Skeletal muscle tissue (tissue), 4 donors: ENCODE data around the gene TAL1. TPM values are rescaled to one million over a fixed set of nuclear protein-coding genes. Genes with fewer than 3 reads are reported as not detected.

Source experiments
- H3K27ac ChIP-seq: one replicate; pipeline ENCODE4 v1.7.0; 2013; ENCODE audit warnings: mild to moderate bottlenecking, low read depth, low read length, inconsistent platforms
- H3K27me3 ChIP-seq, 3 donors: one replicate each; pipeline ENCODE4 v1.7.0; 2013; ENCODE audit warnings: low read length in 3 of 3; ENCODE audit not compliant: control insufficient read depth in 3 of 3, insufficient read depth in 3 of 3
- H3K36me3 ChIP-seq, 3 donors: one replicate each; pipeline ENCODE4 v1.7.0; 2013; ENCODE audit warnings: low read length in 3 of 3; ENCODE audit not compliant: control insufficient read depth in 3 of 3, insufficient read depth in 3 of 3
- H3K4me1 ChIP-seq, 3 donors: one replicate each; pipeline ENCODE4 v1.7.0; 2013; ENCODE audit warnings: low read length in 3 of 3, mild to moderate bottlenecking in 3 of 3; ENCODE audit not compliant: control insufficient read depth in 3 of 3, insufficient read depth in 3 of 3
- H3K4me3 ChIP-seq, 3 donors: one replicate each; pipeline ENCODE4 v1.7.0; 2013; ENCODE audit warnings: low read length in 3 of 3
- H3K9ac ChIP-seq, 3 donors: one replicate each; pipeline ENCODE4 v1.7.0; 2013; ENCODE audit warnings: low read length in 3 of 3, mild to moderate bottlenecking in 3 of 3, moderate library complexity in 2 of 3, low read depth in 1 of 3
- H3K9me3 ChIP-seq, 3 donors: one replicate each; pipeline ENCODE4 v1.7.0; 2013; ENCODE audit warnings: low read length in 3 of 3; ENCODE audit not compliant: control insufficient read depth in 3 of 3
- total RNA-seq: library from RNA; depleted of rRNA; stranded (reverse); fragments of >200 nt; gene quantifications from one replicate; pipeline ENCODE4 v1.2.3, GENCODE V29; 2014
- donor health status: Osteomylitis.

The TAL1 gene
- total RNA-seq, 1 donor from 2014 or later: 3.1 TPM

GRCh38 chr1:47183308-47184089 is 48.5 kb downstream of the TAL1 start:
- no peaks in the 10 kb centered on the region for H3K9me3 ChIP-seq
- no peak overlapping the region for H3K9ac ChIP-seq

GRCh38 chr1:47182676-47183235 is 49.3 kb downstream of the TAL1 start:
- no peak overlapping the region for H3K27ac ChIP-seq
- peaks cover 12 to 19% (median 16%) of the 10 kb centered on the region in 3 donors for H3K4me1 ChIP-seq
- no peaks in the 10 kb centered on the region for H3K9me3 ChIP-seq
- H3K4me3 ChIP-seq: no peak overlapping the region
- H3K27me3 ChIP-seq: peaks cover 9 to 29% (median 24%) of the 10 kb centered on the region in 3 donors
- no peak overlapping the region for H3K9ac ChIP-seq
- H3K36me3 ChIP-seq: no peaks in the 10 kb centered on the region

More at GRCh38 chr1:47183308-47184089, 48.5 kb downstream of the TAL1 start:
- H3K27ac ChIP-seq: no peak overlapping the region
- H3K4me3 ChIP-seq: no peak overlapping the region
- H3K36me3 ChIP-seq: no peaks in the 10 kb centered on the region
- H3K27me3 ChIP-seq: peaks cover 9 to 29% (median 24%) of the 10 kb centered on the region in 3 donors
- peaks cover 12 to 18% (median 14%) of the 10 kb centered on the region in 3 donors for H3K4me1 ChIP-seq

- H3K27ac ChIP-seq: no peak overlapping the region
- H3K9ac ChIP-seq: no peak overlapping the region
- H3K4me1 ChIP-seq: peaks cover 12 to 19% (median 16%) of the 10 kb centered on the region in 3 donors
- no peaks in the 10 kb centered on the region for H3K36me3 ChIP-seq
- peaks cover 9 to 29% (median 24%) of the 10 kb centered on the region in 3 donors for H3K27me3 ChIP-seq
- H3K9me3 ChIP-seq: no peaks in the 10 kb centered on the region
- no peak overlapping the region for H3K4me3 ChIP-seq
Observed at GRCh38 chr1:47181955-47182675, 49.9 kb downstream of the TAL1 start.

GRCh38 chr1:47181095-47181954 is 50.7 kb downstream of the TAL1 start:
- Histone ChIP-seq H3K4me1 (peaks cover 12 to 19% (median 16%) of the 10 kb centered on the region in 3 donors), H3K4me3 (no peak overlapping the region), H3K9me3 (no peaks in the 10 kb centered on the region), H3K27me3 (peaks cover 9 to 29% (median 24%) of the 10 kb centered on the region in 3 donors), H3K36me3 (no peaks in the 10 kb centered on the region), H3K27ac (no peak overlapping the region), H3K9ac (no peak overlapping the region)

DNA sequence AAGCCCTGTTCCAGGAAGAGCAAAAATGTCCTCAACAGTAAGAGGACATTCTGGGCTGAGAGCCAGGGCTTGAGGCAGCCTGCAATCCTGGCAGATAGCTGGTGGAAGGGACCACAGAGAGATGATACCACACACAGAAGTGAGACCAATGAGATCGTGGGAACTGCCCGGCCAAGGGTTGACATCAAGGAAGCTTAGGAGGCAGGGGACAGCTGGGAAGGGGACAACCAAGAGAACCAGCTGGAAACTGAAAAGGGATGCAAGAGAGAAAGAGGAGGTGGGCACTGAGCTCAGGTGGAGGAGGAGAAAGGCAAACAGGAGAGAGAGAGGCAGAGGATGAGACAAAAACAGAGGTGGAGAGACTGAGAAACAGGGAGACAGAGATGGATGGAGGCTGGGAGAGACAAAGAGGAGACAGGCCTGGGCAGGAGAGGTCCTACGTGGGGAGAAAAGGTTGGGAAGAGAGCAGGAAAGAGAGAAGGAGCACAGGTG is 51.4 kb downstream of the TAL1 start:
- Histone ChIP-seq H3K4me3 (no peak overlapping the region), H3K27ac (no peak overlapping the region), H3K36me3 (no peaks in the 10 kb centered on the region), H3K9me3 (no peaks in the 10 kb centered on the region), H3K4me1 (peaks cover 12 to 19% (median 16%) of the 10 kb centered on the region in 3 donors), H3K9ac (no peak overlapping the region), H3K27me3 (peaks cover 9 to 29% (median 24%) of the 10 kb centered on the region in 3 donors)

GRCh38 chr1:47179988-47180563 is 51.9 kb downstream of the TAL1 start:
- Histone ChIP-seq H3K27ac (no peak overlapping the region), H3K27me3 (peaks cover 9 to 29% (median 24%) of the 10 kb centered on the region in 3 donors), H3K9me3 (no peaks in the 10 kb centered on the region), H3K4me3 (peak overlapping the region in 2 of 3 donors; percentile 73 to 82), H3K9ac (peak overlapping the region in 2 of 3 donors; percentile 33 to 60), H3K36me3 (no peaks in the 10 kb centered on the region), H3K4me1 (peaks cover 12 to 19% (median 16%) of the 10 kb centered on the region in 3 donors)

- no peak overlapping the region for H3K27ac ChIP-seq
- H3K36me3 ChIP-seq: no peaks in the 10 kb centered on the region
- H3K9ac ChIP-seq: peak overlapping the region; percentile 60 to 80 (median 73)
- H3K27me3 ChIP-seq: peaks cover 9 to 29% (median 24%) of the 10 kb centered on the region in 3 donors
- peak overlapping the region; percentile 73 to 82 (median 75) for H3K4me3 ChIP-seq
- H3K9me3 ChIP-seq: no peaks in the 10 kb centered on the region
- H3K4me1 ChIP-seq: peaks cover 12 to 19% (median 16%) of the 10 kb centered on the region in 3 donors
Observed at GRCh38 chr1:47179017-47179987, 52.7 kb downstream of the TAL1 start.

- H3K4me3 ChIP-seq: peak overlapping the region in 2 of 3 donors; percentile 73 to 82
- H3K9ac ChIP-seq: peak overlapping the region in 2 of 3 donors; percentile 13 to 80
- H3K27ac ChIP-seq: no peak overlapping the region
Observed at GRCh38 chr1:47178654-47179016, 53.4 kb downstream of the TAL1 start.

More at GRCh38 chr1:47178654-47179016, 53.4 kb downstream of the TAL1 start:
- Histone ChIP-seq H3K36me3 (no peaks in the 10 kb centered on the region), H3K27me3 (peaks cover 9 to 27% (median 23%) of the 10 kb centered on the region in 3 donors), H3K9me3 (no peaks in the 10 kb centered on the region), H3K4me1 (peaks cover 12 to 19% (median 16%) of the 10 kb centered on the region in 3 donors)
